ENCODE results near the gene GSKIP.

The GSKIP gene

DNA sequence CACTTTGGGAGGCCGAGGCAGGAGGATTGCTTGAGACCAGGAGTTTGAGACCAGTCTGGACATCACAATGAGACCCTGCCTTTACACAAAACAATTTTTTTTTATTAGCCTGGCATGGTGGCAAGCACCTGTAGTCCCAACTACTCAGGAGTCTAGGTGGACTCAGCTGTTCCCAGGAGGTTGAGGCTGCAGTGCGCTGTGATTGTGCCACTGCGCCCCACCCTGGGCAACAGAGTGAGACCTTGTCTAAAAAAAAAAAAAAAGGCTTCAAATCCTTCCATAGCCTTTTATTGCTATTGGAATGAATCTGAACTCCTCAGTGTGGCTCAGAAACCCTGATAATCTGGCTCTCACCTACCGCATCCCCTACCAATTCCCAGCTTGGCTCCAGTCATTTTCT is 54.7 kb downstream of the GSKIP start:
- no peak for DNase-seq (ENCODE audit: low read depth)

DNA sequence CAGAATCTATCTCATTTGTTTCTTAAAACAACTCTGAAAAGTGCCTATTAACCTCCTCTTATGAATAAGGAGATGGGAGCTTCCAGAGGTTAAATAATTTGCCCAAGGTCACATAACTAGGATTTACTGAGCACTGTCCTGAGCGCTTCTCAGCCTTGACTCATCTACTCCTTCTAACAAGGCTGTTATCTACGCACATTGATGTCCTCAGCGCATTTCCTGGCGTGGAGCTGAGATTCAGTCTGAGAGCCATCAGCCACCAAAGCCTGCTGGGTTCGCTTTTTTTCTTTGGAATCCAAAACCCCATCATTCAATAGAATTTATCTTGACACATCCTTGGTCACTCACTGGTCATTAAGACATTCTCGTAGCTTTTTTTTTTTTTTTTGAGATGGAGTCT is 57.9 kb downstream of the GSKIP start:
- DNase-seq (ENCODE audit: low read depth) = no peak

DNA sequence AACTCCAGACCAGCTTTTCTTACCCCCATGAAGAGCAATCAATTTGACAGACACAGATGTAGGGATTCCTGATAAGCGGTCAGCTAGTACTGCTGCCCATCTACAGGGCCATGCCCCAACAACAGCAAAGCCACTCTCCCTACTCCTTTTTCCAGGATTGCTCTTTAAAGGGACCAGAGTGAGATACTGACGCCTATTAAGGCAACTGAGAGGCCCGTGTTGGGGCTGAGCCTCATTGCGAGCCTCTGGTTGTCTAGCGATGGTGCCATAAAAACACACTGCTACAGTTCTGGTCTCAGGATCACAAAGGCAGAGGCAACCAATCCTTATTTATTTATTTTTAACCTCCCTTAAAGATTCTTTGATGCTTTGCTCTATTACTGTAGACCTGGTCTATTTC is 59.7 kb downstream of the GSKIP start:
- DNase-seq (ENCODE audit: low read depth) = no peak

DNA sequence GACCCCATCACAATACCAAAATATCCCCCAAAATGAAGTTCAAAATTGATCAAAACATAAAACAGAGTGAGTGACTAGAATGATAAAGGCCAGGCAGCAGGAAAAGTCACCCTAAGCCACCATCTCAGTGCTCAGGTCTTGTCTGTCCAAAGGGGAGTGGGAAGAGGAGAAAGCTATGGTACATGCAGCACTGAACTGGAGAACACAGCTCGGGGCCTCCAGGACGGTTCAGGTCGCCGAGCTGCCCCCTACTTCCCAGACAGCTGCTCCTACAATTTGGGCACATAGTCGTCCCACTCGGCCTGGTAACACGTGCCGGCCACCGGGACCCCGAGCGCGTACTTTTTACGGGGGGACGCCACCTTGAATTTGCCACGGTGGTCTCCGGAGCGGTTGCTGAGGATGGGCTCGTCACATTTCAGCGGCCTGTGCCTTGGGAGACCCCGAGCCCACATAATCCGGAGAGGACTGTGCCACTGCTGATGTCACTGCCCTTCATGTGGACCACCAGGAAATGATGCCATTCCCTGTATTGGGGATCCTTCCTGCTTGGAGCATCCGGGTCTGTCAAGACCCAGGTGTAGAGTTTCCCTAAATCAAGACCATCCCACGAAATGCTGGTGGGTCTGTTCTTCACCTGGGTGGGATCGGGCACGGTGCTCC is 60.3 kb downstream of the GSKIP start:
- DNase-seq (ENCODE audit: low read depth) = no peak

DNA sequence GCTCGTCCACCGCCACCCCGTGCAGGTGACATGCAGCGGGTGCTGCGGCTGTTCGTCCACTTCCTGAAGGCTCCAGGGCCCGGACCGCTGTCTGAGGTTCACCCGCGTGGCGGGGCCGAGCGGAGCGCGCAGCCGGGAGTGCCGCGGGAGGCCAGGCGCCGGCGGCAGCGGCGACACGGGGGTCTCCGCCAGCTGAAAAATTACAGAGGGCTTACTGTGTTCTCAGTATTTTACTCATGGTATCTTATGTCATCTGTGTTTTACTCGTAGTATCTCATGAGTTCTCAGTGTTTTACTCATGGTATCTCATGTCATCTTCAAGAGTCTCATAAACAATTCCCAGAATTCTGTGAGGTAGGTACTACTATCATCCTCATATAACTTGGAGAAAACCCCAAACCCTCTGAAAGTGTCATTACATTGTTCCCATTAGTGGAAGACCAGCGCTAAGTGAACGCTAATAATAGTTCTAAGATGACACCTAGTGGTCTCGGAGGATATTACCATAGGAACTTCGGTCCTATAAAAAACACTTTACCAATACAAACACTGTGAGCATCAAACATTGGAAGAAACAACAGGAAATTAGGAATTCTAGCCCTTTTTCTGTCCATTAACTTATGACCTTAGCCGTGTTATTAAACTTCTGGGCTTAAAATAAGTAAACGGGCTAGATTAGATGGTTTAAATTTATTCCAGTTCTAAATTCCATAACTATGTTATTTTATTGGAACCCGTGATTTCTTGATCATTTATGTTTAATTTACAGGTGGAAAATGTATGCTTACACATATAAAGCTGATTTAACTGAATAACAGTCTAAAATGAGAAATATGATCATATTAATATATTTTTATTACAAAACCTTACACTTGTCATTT is 61.0 kb downstream of the GSKIP start:
- peak; percentile 37 for DNase-seq (ENCODE audit: low read depth)

DNA sequence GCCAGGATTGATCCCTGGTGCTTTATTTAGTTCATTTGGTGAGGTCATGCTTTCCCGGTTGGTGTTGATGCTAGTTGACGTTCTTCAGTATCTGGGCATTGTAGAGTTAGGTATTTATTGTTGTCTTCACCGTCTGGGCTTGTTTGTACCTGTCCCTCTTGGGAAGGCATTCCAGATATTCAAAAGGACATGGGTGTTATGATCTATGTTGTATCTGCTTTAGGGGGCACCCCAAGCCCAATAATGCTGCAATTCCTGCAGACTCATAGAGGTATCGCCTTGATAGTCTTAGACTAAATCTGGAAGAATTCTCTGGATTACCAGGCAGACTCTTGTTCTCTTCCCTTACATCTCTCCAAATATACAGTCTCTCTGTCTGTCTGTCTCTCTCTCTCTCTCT is 70.7 kb downstream of the GSKIP start:
- DNase-seq (ENCODE audit: low read depth) = no peak
